Heart right ventricle (tissue), 16 donors: ENCODE data around the gene CD109. TPM values are rescaled to one million over a fixed set of nuclear protein-coding genes. Genes with fewer than 3 reads are reported as not detected.
A peak's percentile ranks its signal among the peaks of the same experiment; 100 is the strongest.
"Not testable (repeated sequence)": the region's sequence is repeated elsewhere in the genome, so short reads cannot be mapped to it uniquely, and the experiment has no call there.

ENCODE experiments used
- ATAC-seq, 8 donors: fragments of 200-7000 bp; cut with Tn5 transposase; one replicate each; pipeline ENCODE4 v1.9.1; 2020; ENCODE audit warnings: mild to moderate bottlenecking in 8 of 8, moderate library complexity in 8 of 8, moderate number of reproducible peaks in 1 of 8
- DNase-seq, 2 donors: peaks; one replicate each; pipeline ENCODE4 v3.0.0-alpha.2; 2020
- H3K27ac ChIP-seq, 10 donors: fragments of 200-600 bp; sonication (generic) in 2 of 10; one replicate each; pipeline versions ENCODE4 v1.5.0 to v1.8.0; 2020 to 2022; ENCODE audit warnings: mild to moderate bottlenecking in 3 of 10
- H3K27me3 ChIP-seq, 7 donors: fragments of 200-600 bp; one replicate each; pipeline ENCODE4 v1.8.0; 2021 to 2022; ENCODE audit warnings: mild to moderate bottlenecking in 2 of 7
- H3K36me3 ChIP-seq, 9 donors: fragments of 200-600 bp; sonication (generic) in 1 of 9; one replicate each; pipeline versions ENCODE4 v1.5.0 to v1.8.0; 2020 to 2022; ENCODE audit warnings: mild to moderate bottlenecking in 2 of 9
- H3K4me1 ChIP-seq, 9 donors: fragments of 200-600 bp; sonication (generic) in 1 of 9; one replicate each; pipeline versions ENCODE4 v1.5.0 to v1.8.0; 2020 to 2022; ENCODE audit warnings: mild to moderate bottlenecking in 4 of 9
- H3K4me3 ChIP-seq, 10 donors: fragments of 200-600 bp; sonication (generic) in 2 of 10; one replicate each; pipeline versions ENCODE4 v1.5.0 to v1.8.0; 2020 to 2022; ENCODE audit warnings: mild to moderate bottlenecking in 7 of 10, moderate library complexity in 2 of 10
- H3K9me3 ChIP-seq, 11 donors: fragments of 200-600 bp in 10 of 11; sonication (generic) in 2 of 11; one replicate each; pipeline versions ENCODE4 v1.5.0 to v1.8.0; 2013 to 2022; ENCODE audit warnings: mild to moderate bottlenecking in 2 of 11, control low read depth in 1 of 11, moderate library complexity in 1 of 11
- WGBS, 2 donors: extraction: QIAGEN DNeasy Blood & Tissue Kit; methylation state at CpG; one replicate each; pipeline ENCODE4 v1.1.7; 2013; ENCODE audit warnings: inconsistent platforms in 1 of 2; 5-methylcytosine and 5-hydroxymethylcytosine counted together
- intact Hi-C, 10 donors: fragments of 100-400 bp; cut with DNase I; formaldehyde crosslinking; loops; one replicate each; pipeline versions ENCODE4 v1.11.1 to v1.14.2; 2022
- polyA plus RNA-seq, 2 donors: library from polyadenylated mRNA; stranded (reverse); fragments of 200-250 nt; gene quantifications; one replicate each; pipeline ENCODE4 v1.2.3, GENCODE V29; 2013
- total RNA-seq, 10 donors: library from RNA; stranded (reverse); fragmentation: NEBNext Ultra II Directional in 3 of 10; extraction: Animal tissue kit (Norgen Biotek cat#: 25700) in 3 of 10; gene quantifications; one replicate each; pipeline versions ENCODE4 v1.2.1 to v1.2.4, GENCODE V29; 2021 to 2023
- TF ChIP-seq, protein P1 (sequence below), 9 donors: fragments of 200-600 bp; sonication (generic) in 2 of 9; IDR thresholded peaks; one replicate each; pipeline versions ENCODE4 v1.5.0 to v1.8.0; 2021 to 2022; ENCODE audit warnings: antibody characterized with exemption in 9 of 9, mild to moderate bottlenecking in 5 of 9, moderate library complexity in 1 of 9
- donor health status: Arrhythmogenic right ventricular cardiomyopathy.
- donor health status: ischemic (EF 13 %, LVEDD 7.1; RV severe dilation, severe dysfunction).
- donor health status: healthy with polysubstance abuse.
- donor health status: DM: no; HTN: yes; CAD: no.
- donor health status: DM: no; HTN: no; CAD: no.
- donor health status: ischemic (EF 25% LVEDD 6.9; RV normal size, moderate dysfunction).
- donor health status: ischemic (EF 25% LVEDD 5.7; RV mildly dilated, moderate dysfunction).
- donor health status: healthy.
- donor health status: DM: yes; HTN: yes; CAD: no.
- donor health status: Ischemic cardiomyopathy.
- donor health status: ischemic (EF 35%, LVEDD 5.7; RV mildly dilated, moderate dysfunction).
- donor health status: nonischemic (EF 11% LVEDD 7.7; RV severe dilation, severe dysfunction).
- donor health status: DM: yes; HTN: yes; CAD: no.
- donor health status: PGD.
- donor health status: ischemic (EF 29% LVEDD 5.4; RV normal size, mild dysfunction).
- donor health status: nonischemic (EF 23%, LVEDD 6.1; RV moderate dilation, normal function).

The CD109 gene
- total and polyA plus RNA-seq, 12 donors, result 2.3 to 15.4 (median 7.9) TPM

DNA sequence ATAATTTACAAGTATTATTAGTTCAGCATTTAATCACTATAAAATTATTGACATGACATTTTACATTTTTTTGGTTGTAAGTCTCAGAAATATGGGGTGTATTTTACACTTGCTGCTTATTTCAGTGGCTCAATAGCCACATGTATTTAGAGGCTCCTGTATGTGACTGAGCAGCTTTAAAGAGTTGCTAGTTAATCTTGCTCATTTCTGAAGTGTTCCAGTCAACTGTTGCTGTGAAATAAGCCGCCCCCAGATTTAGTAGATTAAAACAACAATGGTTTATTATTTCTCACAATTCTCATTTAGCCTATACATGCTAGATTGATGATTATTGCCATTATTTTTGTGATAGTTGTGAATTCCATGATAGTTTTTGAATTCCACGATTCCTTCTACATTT is 23.0 kb downstream of the CD109 start:
- H3K36me3 ChIP-seq, result no peaks in the 10 kb centered on the region
- ATAC-seq, result no peak
- H3K9me3 ChIP-seq, result peaks cover 0 to 5% (median 0%) of the 10 kb centered on the region in 11 donors
- DNase-seq, result no peak
- no peak overlapping the region for H3K4me3 ChIP-seq
- no peaks in the 10 kb centered on the region for H3K27me3 ChIP-seq
- H3K4me1 ChIP-seq, result peaks cover 0 to 22% (median 6%) of the 10 kb centered on the region in 9 donors
- intact Hi-C loops, result no loop called here
- 92 to 94% methylated on average over 2 of the region's 2 CpGs for WGBS, 2 donors
- no peak overlapping the region for H3K27ac ChIP-seq
- TF ChIP-seq, protein P1, sequence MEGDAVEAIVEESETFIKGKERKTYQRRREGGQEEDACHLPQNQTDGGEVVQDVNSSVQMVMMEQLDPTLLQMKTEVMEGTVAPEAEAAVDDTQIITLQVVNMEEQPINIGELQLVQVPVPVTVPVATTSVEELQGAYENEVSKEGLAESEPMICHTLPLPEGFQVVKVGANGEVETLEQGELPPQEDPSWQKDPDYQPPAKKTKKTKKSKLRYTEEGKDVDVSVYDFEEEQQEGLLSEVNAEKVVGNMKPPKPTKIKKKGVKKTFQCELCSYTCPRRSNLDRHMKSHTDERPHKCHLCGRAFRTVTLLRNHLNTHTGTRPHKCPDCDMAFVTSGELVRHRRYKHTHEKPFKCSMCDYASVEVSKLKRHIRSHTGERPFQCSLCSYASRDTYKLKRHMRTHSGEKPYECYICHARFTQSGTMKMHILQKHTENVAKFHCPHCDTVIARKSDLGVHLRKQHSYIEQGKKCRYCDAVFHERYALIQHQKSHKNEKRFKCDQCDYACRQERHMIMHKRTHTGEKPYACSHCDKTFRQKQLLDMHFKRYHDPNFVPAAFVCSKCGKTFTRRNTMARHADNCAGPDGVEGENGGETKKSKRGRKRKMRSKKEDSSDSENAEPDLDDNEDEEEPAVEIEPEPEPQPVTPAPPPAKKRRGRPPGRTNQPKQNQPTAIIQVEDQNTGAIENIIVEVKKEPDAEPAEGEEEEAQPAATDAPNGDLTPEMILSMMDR (IDR thresholded peaks at IDR 0.05), result no peak

DNA sequence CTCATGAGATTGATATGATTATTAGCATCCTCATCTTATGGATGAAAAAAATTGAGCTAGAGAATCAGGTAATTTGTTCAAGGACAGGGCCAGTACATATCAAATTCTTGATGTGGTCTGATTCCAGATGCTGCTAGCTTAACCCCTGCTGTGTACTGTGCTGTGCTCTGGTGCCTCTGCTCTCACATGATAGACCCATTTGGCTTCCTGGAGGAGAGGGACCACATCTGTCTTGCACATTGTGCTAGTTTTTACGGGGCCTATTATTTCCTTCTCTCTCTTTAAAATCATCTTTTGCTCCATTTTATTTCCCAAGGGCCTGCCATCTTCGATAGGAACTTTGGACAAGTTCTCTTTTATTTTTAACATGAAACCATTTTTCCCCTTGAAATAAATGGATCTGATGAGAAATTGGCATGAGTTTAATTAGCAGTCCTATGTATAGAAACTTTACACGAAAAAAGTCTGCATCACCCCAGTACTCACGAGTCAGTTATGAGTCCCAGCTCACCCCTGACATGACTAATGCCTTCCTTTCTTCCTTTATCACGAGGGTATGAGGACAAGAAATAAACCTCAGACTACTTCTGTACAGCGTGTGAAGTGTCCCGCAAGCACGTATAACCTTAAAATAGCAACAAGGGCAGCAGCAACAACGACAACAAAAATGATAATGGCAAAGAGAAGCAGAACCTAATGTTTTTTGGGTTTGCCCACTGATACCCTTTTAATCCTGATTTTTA is 26.5 kb downstream of the CD109 start:
- Histone ChIP-seq H3K36me3 (no peaks in the 10 kb centered on the region), H3K27me3 (no peaks in the 10 kb centered on the region), H3K4me1 (peaks cover 0 to 28% (median 11%) of the 10 kb centered on the region in 9 donors), H3K27ac (peak overlapping the region; percentile 6 to 67 (median 54)), H3K9me3 (no peaks in the 10 kb centered on the region), H3K4me3 (no peak overlapping the region)
- DNase-seq (no peak), ATAC-seq (peak; percentile 69 to 98 (median 90))
- TF ChIP-seq, protein P1 (IDR thresholded peaks at IDR 0.05), result no peak
- WGBS, 2 donors, result 35 to 44% methylated on average over 9 of the region's 9 CpGs
- intact Hi-C loops, result no loop called here

- H3K9me3 ChIP-seq, intact Hi-C loops, H3K4me3 ChIP-seq, H3K27me3 ChIP-seq, H3K36me3 ChIP-seq, DNase-seq: not testable (repeated sequence)
- 42 to 49% methylated on average over 2 of the region's 2 CpGs for WGBS, 2 donors
- ATAC-seq, result peak in 6 of 8 donors; percentile 49 to 85 (median 73)
- Histone ChIP-seq H3K27ac (peak overlapping the region; percentile 6 to 67 (median 54)), H3K4me1 (peaks cover 0 to 28% (median 11%) of the 10 kb centered on the region in 9 donors)
Observed at GRCh38 chr6:73723480-73723879, 27.5 kb downstream of the CD109 start.

DNA sequence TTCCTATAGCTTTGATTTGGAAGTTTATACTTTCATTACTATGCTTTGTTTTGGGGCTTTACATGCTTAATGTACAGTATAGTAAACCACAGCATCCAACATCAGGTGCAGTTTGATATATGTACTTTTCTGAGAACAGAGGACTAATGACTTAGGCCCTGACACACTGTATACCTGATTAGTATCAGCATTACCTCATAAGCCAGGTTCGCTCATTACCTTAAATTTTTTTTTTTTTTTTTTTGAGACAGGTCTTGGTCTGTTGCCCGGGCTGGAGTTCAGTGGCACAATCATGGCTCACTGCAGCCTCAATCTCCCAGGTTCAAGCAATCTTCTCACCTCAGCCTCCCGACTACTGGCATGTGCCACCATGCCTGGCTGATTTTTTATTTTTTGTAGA is 28.4 kb downstream of the CD109 start:
- intact Hi-C loops, result no loop called here
- DNase-seq, result no peak
- ATAC-seq, result no peak
- Histone ChIP-seq H3K27me3 (no peaks in the 10 kb centered on the region), H3K9me3 (no peaks in the 10 kb centered on the region), H3K4me1 (peaks cover 0 to 28% (median 11%) of the 10 kb centered on the region in 9 donors), H3K36me3 (no peaks in the 10 kb centered on the region), H3K27ac (peak overlapping the region in 3 of 10 donors; percentile 38 to 61 (median 39)), H3K4me3 (no peak overlapping the region)
- 94 to 97% methylated on average over 3 of the region's 3 CpGs for WGBS, 2 donors
- TF ChIP-seq, protein P1 (IDR thresholded peaks at IDR 0.05), result no peak

DNA sequence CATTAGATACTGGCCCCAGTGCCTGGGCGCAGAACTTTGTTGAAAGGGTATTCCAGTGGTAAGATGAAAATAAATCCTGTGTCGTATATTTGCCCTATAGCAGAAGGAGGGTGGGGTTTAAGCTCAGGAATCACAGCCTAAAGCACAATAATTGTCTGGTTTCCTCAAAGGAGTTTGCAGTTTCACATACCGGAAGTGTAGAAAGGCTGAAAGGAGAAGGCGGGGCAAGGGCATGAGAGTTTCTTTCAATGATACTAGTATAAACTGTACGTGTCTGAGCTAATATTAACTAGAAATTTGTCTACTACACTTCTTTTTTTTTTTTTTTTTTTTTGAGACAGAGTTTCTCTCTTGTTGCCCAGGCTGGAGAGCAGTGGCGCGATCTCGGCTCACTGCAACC is 29.2 kb downstream of the CD109 start:
- DNase-seq, intact Hi-C loops, H3K27me3 ChIP-seq, H3K9me3 ChIP-seq, H3K36me3 ChIP-seq: not testable (repeated sequence)
- H3K4me3 ChIP-seq, result peak overlapping the region in 2 of 10 donors; percentile 16 to 33
- H3K4me1 ChIP-seq, result peaks cover 0 to 28% (median 11%) of the 10 kb centered on the region in 9 donors
- WGBS, 2 donors, result 61 to 65% methylated on average over 8 of the region's 8 CpGs
- H3K27ac ChIP-seq, result peak overlapping the region in 4 of 10 donors; percentile 27 to 39 (median 38)
- peak in 3 of 8 donors; percentile 31 to 49 (median 39) for ATAC-seq
